Measurements from ENCODE around the gene DNPEP. TPM values are rescaled to one million over a fixed set of nuclear protein-coding genes. Genes with fewer than 3 reads are reported as not detected.

DNPEP gene
- total RNA-seq, 4 donors from 2014 or later: 90.8 to 180 (median 177) TPM

GRCh38 chr2:219421323-219421722, 33.6 kb upstream of the DNPEP start:
- peak overlapping the region in 1 of 4 donors; percentile 90 for H3K27ac ChIP-seq
- no peaks in the 10 kb centered on the region for H3K36me3 ChIP-seq
- no peak for DNase-seq
- H3K27me3 ChIP-seq: peaks cover 0 to 10% of the 10 kb centered on the region in 2 donors
- H3K9me3 ChIP-seq: no peaks in the 10 kb centered on the region
- H3K4me1 ChIP-seq: peaks cover 0 to 12% (median 0%) of the 10 kb centered on the region in 4 donors
- TF ChIP-seq CTCF (IDR thresholded peaks at IDR 0.05): no peak
- TF ChIP-seq POLR2A (IDR thresholded peaks at IDR 0.05): no peak
- peak overlapping the region in 1 of 4 donors; percentile 51 for H3K4me3 ChIP-seq

GRCh38 chr2:219420687-219421086, 33.0 kb upstream of the DNPEP start:
- Histone ChIP-seq H3K4me3 (peak overlapping the region in 1 of 4 donors; percentile 51), H3K27ac (peak overlapping the region in 1 of 4 donors; percentile 90), H3K36me3 (no peaks in the 10 kb centered on the region), H3K4me1 (peaks cover 0 to 12% (median 0%) of the 10 kb centered on the region in 4 donors), H3K27me3 (peaks cover 0 to 10% of the 10 kb centered on the region in 2 donors), H3K9me3 (no peaks in the 10 kb centered on the region)
- TF ChIP-seq CTCF (IDR thresholded peaks at IDR 0.05) (no peak), POLR2A (IDR thresholded peaks at IDR 0.05) (no peak)
- DNase-seq: no peak

GRCh38 chr2:219419331-219420197, 31.9 kb upstream of the DNPEP start:
- Histone ChIP-seq H3K27me3 (peaks cover 0 to 10% of the 10 kb centered on the region in 2 donors), H3K4me1 (peaks cover 0 to 12% (median 0%) of the 10 kb centered on the region in 4 donors), H3K27ac (peak overlapping the region in 2 of 4 donors; percentile 40 to 90), H3K36me3 (no peaks in the 10 kb centered on the region), H3K4me3 (peak overlapping the region in 2 of 4 donors; percentile 26 to 51), H3K9me3 (no peaks in the 10 kb centered on the region)
- DNase-seq: no peak
- TF ChIP-seq POLR2A (IDR thresholded peaks at IDR 0.05) (no peak), CTCF (IDR thresholded peaks at IDR 0.05) (no peak)

GRCh38 chr2:219419012-219419324, 31.3 kb upstream of the DNPEP start:
- Histone ChIP-seq H3K36me3 (no peaks in the 10 kb centered on the region), H3K27ac (peak overlapping the region in 2 of 4 donors; percentile 40 to 90), H3K4me3 (peak overlapping the region in 2 of 4 donors; percentile 26 to 51), H3K4me1 (peaks cover 0 to 12% (median 0%) of the 10 kb centered on the region in 4 donors), H3K9me3 (no peaks in the 10 kb centered on the region), H3K27me3 (peaks cover 0 to 10% of the 10 kb centered on the region in 2 donors)
- DNase-seq: no peak
- no peak for TF ChIP-seq CTCF (IDR thresholded peaks at IDR 0.05)
- TF ChIP-seq POLR2A (IDR thresholded peaks at IDR 0.05): no peak

- H3K4me3 ChIP-seq: peak within 1 kb of the TSS in 3 of 4 donors; percentile 6 to 51 (median 26)
Measured at GRCh38 chr2:219418155-219419011, 30.7 kb upstream of the DNPEP start, which contains the start of gene DES. TSS of gene DES (plus strand) at chr2:219418377. CDS start at chr2:219418463, 86 bp downstream.

More at GRCh38 chr2:219418155-219419011, 30.7 kb upstream of the DNPEP start, which contains the start of gene DES:
- Histone ChIP-seq H3K36me3 (no peaks in the 10 kb centered on the region), H3K4me1 (peaks cover 0 to 12% (median 0%) of the 10 kb centered on the region in 4 donors), H3K27me3 (peaks cover 0 to 10% of the 10 kb centered on the region in 2 donors), H3K27ac (peak within 1 kb of the TSS in 2 of 4 donors; percentile 40 to 90), H3K9me3 (no peaks in the 10 kb centered on the region)
- TF ChIP-seq POLR2A (IDR thresholded peaks at IDR 0.05): no peak
- TF ChIP-seq CTCF (IDR thresholded peaks at IDR 0.05): no peak
- no peak for DNase-seq
